H1 (cell line): ENCODE results near the gene AOPEP. TPM values are rescaled to one million over a fixed set of nuclear protein-coding genes. Genes with fewer than 3 reads are reported as not detected.

Source experiments
- FOSL1 ChIP-seq: IDR thresholded peaks from 2 replicates; pipeline ENCODE4 v1.6.1; 2011; ENCODE audit warnings: mild to moderate bottlenecking, low read depth, low read length, moderate library complexity; ENCODE audit not compliant: insufficient read depth
- GTF2F1 ChIP-seq: IDR thresholded peaks from 2 replicates; pipeline ENCODE4 v1.6.1; 2012; ENCODE audit warnings: low read depth, low read length, improper control_type of control experiment, borderline replicate concordance
- KDM4A ChIP-seq: IDR thresholded peaks from one replicate; pipeline ENCODE4 v1.7.1; 2012; ENCODE audit warnings: low read depth, mild to moderate bottlenecking, moderate library complexity, low read length, inconsistent platforms; ENCODE audit not compliant: severe bottlenecking
- RXRA ChIP-seq: IDR thresholded peaks from 2 replicates; pipeline ENCODE4 v1.6.1; 2011; ENCODE audit warnings: low read depth, mild to moderate bottlenecking, low read length, moderate library complexity; ENCODE audit not compliant: insufficient read depth
- polyA plus RNA-seq, 7 experiments: library from polyadenylated mRNA; depleted of rRNA in 3 of 7; stranded (reverse) in 5 of 7; unstranded in 2 of 7; fragments of >200 nt in 5 of 7; fragments of 200-250 nt in 2 of 7; gene quantifications; 1 replicate in 5 of 7; 2 replicates in 1 of 7; 4 replicates in 1 of 7; pipeline versions ENCODE4 v1.2.1 to v1.2.3, GENCODE V29; 2011 to 2013; ENCODE audit warnings: missing spikeins in 2 of 7, mixed read lengths in 2 of 7
- total RNA-seq: library from RNA; stranded (reverse); fragmentation: NEBNext Ultra II Directional; extraction: Animal tissue kit (Norgen Biotek cat#: 25700); gene quantifications from 2 replicates; pipeline ENCODE4 v1.2.1, GENCODE V29; 2021

Gene AOPEP
- total and polyA plus RNA-seq, 2 of the 8 experiments (the other 6 are each of a cell fraction or from before 2014, with no cell fraction given): 6.1 to 14.3 TPM

GRCh38 chr9:94718936-94719335, 7.6 kb upstream of the AOPEP start (continued):
- TF ChIP-seq RXRA (no peak), KDM4A (no peak), FOSL1 (no peak), GTF2F1 (no peak)
